ENCODE data around the gene MUSK. TPM values are rescaled to one million over a fixed set of nuclear protein-coding genes. Genes with fewer than 3 reads are reported as not detected.

The MUSK gene
- total and polyA plus RNA-seq, 2 experiments from 2014 or later: not detected

DNA sequence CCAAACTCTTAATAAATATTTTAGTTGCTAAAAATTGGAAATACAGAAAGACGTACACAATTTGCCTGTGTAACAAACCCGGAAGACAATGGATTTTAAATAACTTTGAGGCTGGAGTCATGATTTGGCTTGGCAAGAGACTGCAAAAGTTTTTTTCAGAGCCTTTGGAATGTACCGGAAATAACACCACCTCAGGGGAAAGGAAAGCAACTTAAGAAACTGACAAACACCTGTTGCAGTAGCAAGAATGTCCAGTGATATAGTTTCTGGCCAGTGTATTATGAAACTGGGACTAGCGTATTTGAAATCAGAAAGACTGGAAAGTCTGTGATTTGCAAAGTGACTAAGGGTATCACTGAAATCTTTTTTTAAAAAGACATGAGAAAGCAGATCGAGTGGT, 842 bp downstream of the MUSK start:
- H3K36me3 ChIP-seq (ENCODE audit: insufficient read depth): no peaks in the 10 kb centered on the region
- H3K4me1 Mint-ChIP-seq: no peaks in the 10 kb centered on the region
- H3F3A ChIP-seq (replicated peaks; ENCODE audit: low read depth): no peaks in the 10 kb centered on the region

More for the DNA sequence above, 842 bp downstream of the MUSK start:
- Histone ChIP-seq H3K79me2 (replicated peaks; ENCODE audit: insufficient read depth) (no peaks in the 10 kb centered on the region), H3K27me3 (ENCODE audit: insufficient read depth) (no peaks in the 10 kb centered on the region), H2AFZ (no peak overlapping the region), H3K4me1 (ENCODE audit: insufficient read depth) (no peaks in the 10 kb centered on the region), H3K9me2 (ENCODE audit: insufficient read depth) (no peaks in the 10 kb centered on the region; the same call in 1 of the 2 replicates), H3K4me2 (no peak overlapping the region), H4K20me1 (replicated peaks; ENCODE audit: insufficient read depth) (no peaks in the 10 kb centered on the region), H3K4me3 (no peak overlapping the region), H3K27ac (ENCODE audit: low read depth) (no peak overlapping the region)
- DNase-seq (ENCODE audit: low spot score) (no peak), ATAC-seq (no peak)
- Mint-ChIP-seq H3K27me3 (ENCODE audit: insufficient read depth, low read depth, poor library complexity) (no peaks in the 10 kb centered on the region), H3K4me3 (no peak overlapping the region), H3K27ac (no peak overlapping the region), H3K36me3 (ENCODE audit: low read depth) (no peaks in the 10 kb centered on the region), H3K9me3 (no peaks in the 10 kb centered on the region)
- no peak for TF ChIP-seq POLR2AphosphoS5 (IDR thresholded peaks at IDR 0.05; ENCODE audit: low read depth)
- TF ChIP-seq, protein P1, sequence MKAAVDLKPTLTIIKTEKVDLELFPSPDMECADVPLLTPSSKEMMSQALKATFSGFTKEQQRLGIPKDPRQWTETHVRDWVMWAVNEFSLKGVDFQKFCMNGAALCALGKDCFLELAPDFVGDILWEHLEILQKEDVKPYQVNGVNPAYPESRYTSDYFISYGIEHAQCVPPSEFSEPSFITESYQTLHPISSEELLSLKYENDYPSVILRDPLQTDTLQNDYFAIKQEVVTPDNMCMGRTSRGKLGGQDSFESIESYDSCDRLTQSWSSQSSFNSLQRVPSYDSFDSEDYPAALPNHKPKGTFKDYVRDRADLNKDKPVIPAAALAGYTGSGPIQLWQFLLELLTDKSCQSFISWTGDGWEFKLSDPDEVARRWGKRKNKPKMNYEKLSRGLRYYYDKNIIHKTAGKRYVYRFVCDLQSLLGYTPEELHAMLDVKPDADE (IDR thresholded peaks at IDR 0.05): no peak
- TF ChIP-seq CREB1 (CRISPR knock-in tag; IDR thresholded peaks at IDR 0.05; ENCODE audit: low read depth): no peak
- no peak for TF ChIP-seq ZNF114 (CRISPR knock-in tag; IDR thresholded peaks at IDR 0.05)
- TF ChIP-seq, protein P2, sequence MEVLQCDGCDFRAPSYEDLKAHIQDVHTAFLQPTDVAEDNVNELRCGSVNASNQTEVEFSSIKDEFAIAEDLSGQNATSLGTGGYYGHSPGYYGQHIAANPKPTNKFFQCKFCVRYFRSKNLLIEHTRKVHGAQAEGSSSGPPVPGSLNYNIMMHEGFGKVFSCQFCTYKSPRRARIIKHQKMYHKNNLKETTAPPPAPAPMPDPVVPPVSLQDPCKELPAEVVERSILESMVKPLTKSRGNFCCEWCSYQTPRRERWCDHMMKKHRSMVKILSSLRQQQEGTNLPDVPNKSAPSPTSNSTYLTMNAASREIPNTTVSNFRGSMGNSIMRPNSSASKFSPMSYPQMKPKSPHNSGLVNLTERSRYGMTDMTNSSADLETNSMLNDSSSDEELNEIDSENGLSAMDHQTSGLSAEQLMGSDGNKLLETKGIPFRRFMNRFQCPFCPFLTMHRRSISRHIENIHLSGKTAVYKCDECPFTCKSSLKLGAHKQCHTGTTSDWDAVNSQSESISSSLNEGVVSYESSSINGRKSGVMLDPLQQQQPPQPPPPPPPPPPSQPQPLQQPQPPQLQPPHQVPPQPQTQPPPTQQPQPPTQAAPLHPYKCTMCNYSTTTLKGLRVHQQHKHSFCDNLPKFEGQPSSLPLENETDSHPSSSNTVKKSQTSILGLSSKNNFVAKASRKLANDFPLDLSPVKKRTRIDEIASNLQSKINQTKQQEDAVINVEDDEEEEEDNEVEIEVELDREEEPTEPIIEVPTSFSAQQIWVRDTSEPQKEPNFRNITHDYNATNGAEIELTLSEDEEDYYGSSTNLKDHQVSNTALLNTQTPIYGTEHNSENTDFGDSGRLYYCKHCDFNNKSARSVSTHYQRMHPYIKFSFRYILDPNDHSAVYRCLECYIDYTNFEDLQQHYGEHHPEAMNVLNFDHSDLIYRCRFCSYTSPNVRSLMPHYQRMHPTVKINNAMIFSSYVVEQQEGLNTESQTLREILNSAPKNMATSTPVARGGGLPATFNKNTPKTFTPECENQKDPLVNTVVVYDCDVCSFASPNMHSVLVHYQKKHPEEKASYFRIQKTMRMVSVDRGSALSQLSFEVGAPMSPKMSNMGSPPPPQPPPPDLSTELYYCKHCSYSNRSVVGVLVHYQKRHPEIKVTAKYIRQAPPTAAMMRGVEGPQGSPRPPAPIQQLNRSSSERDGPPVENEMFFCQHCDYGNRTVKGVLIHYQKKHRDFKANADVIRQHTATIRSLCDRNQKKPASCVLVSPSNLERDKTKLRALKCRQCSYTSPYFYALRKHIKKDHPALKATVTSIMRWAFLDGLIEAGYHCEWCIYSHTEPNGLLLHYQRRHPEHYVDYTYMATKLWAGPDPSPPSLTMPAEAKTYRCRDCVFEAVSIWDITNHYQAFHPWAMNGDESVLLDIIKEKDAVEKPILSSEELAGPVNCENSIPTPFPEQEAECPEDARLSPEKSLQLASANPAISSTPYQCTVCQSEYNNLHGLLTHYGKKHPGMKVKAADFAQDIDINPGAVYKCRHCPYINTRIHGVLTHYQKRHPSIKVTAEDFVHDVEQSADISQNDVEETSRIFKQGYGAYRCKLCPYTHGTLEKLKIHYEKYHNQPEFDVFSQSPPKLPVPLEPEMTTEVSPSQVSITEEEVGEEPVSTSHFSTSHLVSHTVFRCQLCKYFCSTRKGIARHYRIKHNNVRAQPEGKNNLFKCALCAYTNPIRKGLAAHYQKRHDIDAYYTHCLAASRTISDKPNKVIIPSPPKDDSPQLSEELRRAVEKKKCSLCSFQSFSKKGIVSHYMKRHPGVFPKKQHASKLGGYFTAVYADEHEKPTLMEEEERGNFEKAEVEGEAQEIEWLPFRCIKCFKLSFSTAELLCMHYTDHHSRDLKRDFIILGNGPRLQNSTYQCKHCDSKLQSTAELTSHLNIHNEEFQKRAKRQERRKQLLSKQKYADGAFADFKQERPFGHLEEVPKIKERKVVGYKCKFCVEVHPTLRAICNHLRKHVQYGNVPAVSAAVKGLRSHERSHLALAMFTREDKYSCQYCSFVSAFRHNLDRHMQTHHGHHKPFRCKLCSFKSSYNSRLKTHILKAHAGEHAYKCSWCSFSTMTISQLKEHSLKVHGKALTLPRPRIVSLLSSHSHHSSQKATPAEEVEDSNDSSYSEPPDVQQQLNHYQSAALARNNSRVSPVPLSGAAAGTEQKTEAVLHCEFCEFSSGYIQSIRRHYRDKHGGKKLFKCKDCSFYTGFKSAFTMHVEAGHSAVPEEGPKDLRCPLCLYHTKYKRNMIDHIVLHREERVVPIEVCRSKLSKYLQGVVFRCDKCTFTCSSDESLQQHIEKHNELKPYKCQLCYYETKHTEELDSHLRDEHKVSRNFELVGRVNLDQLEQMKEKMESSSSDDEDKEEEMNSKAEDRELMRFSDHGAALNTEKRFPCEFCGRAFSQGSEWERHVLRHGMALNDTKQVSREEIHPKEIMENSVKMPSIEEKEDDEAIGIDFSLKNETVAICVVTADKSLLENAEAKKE (CRISPR knock-in tag; IDR thresholded peaks at IDR 0.05): no peak
- TF ChIP-seq STAT1 (IDR thresholded peaks at IDR 0.05; ENCODE audit: unreplicated experiment): no peak
- TF ChIP-seq NANOG (IDR thresholded peaks at IDR 0.05; ENCODE audit: borderline replicate concordance): no peak
- no peak for TF ChIP-seq JUNB (IDR thresholded peaks at IDR 0.05; ENCODE audit: unreplicated experiment)
- TF ChIP-seq EZH2phosphoT487 (IDR thresholded peaks at IDR 0.05; ENCODE audit: unreplicated experiment): no peak
- no peak for TF ChIP-seq EZH2 (IDR thresholded peaks at IDR 0.05; ENCODE audit: low read depth, unreplicated experiment)
- TF ChIP-seq, protein P3, sequence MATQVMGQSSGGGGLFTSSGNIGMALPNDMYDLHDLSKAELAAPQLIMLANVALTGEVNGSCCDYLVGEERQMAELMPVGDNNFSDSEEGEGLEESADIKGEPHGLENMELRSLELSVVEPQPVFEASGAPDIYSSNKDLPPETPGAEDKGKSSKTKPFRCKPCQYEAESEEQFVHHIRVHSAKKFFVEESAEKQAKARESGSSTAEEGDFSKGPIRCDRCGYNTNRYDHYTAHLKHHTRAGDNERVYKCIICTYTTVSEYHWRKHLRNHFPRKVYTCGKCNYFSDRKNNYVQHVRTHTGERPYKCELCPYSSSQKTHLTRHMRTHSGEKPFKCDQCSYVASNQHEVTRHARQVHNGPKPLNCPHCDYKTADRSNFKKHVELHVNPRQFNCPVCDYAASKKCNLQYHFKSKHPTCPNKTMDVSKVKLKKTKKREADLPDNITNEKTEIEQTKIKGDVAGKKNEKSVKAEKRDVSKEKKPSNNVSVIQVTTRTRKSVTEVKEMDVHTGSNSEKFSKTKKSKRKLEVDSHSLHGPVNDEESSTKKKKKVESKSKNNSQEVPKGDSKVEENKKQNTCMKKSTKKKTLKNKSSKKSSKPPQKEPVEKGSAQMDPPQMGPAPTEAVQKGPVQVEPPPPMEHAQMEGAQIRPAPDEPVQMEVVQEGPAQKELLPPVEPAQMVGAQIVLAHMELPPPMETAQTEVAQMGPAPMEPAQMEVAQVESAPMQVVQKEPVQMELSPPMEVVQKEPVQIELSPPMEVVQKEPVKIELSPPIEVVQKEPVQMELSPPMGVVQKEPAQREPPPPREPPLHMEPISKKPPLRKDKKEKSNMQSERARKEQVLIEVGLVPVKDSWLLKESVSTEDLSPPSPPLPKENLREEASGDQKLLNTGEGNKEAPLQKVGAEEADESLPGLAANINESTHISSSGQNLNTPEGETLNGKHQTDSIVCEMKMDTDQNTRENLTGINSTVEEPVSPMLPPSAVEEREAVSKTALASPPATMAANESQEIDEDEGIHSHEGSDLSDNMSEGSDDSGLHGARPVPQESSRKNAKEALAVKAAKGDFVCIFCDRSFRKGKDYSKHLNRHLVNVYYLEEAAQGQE (IDR thresholded peaks at IDR 0.05; ENCODE audit: unreplicated experiment): no peak

Measured in GM23338 (cell line).